Measurements from ENCODE around the gene TMEM98.

GRCh38 chr17:32946375-32947135, 18.6 kb downstream of the TMEM98 start:
- no peak for TF ChIP-seq CTCF (IDR thresholded peaks at IDR 0.05)
- TF ChIP-seq ZFX (IDR thresholded peaks at IDR 0.05; ENCODE audit: borderline replicate concordance), result no peak
